ENCODE measurements around the gene FAM89A.

FAM89A gene

GRCh38 chr1:230972855-230973271 lies 67.2 kb downstream of the FAM89A start:
- no peak for TF ChIP-seq CTCF (IDR thresholded peaks at IDR 0.05; ENCODE audit: insufficient read depth, missing control alignments)
- FAIRE-seq (no peak), DNase-seq (ENCODE audit: insufficient read length, low spot score) (no peak)

- DNase-seq (ENCODE audit: insufficient read length, low spot score), result no peak
- no peak for TF ChIP-seq CTCF (IDR thresholded peaks at IDR 0.05; ENCODE audit: insufficient read depth, missing control alignments)
- no peak for FAIRE-seq
These were observed 68.3 kb downstream of the FAM89A start for GRCh38 chr1:230971771-230972170.

- TF ChIP-seq CTCF (IDR thresholded peaks at IDR 0.05; ENCODE audit: insufficient read depth, missing control alignments), result no peak
- DNase-seq (ENCODE audit: insufficient read length, low spot score) (no peak), FAIRE-seq (no peak)
These were observed 69.6 kb downstream of the FAM89A start for GRCh38 chr1:230970432-230970831.
